HTR-8/SVneo (cell line): ENCODE data around the gene FILIP1L.

ENCODE experiments used
- DNase-seq: peaks from one replicate; pipeline ENCODE4 v3.0.0; 2011; ENCODE audit warnings: low spot score, mixed read lengths; ENCODE audit not compliant: insufficient read length
- FAIRE-seq: peaks from 2 replicates; lab custom pipeline; 2011; peaks lifted over from hg19 to GRCh38; lab: Jason Lieb, UNC

Gene FILIP1L

GRCh38 chr3:99960123-99960878 lies 154.0 kb downstream of the FILIP1L start:
- FAIRE-seq (no peak), DNase-seq (no peak)

DNA sequence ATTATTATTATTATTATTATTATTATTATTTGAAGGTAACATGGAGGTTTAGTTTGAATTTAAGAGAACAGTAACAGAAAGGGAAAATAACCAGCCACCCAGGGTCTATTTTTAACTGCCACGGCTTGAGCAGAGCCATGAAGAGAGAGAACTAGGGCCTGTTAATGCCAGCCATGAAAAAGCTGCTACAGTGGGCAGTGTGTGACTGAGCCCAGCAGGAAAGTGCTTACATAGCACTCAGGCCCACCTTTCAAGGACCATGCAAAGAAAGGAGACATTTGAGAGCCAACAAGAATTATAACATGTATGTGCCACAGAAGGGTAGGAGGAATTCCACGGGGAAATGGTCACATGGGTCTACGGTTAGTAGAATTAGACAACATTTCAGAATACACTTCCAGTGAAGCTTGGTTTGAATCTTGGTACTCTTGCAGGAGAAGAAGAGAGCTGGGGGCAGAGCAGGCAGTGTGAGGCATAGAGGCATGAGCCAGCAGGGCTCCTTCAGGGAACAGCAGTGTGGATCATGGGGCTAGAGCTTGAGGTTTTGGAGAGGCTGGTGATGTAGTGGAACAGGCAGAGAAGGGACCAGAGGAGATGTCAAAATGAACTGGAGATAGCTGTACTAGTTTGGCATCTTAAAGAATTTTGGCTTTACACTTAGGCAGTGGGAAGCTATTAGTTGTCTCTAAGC lies 155.9 kb downstream of the FILIP1L start:
- FAIRE-seq (no peak), DNase-seq (no peak)

- DNase-seq (no peak), FAIRE-seq (no peak)
Observed at GRCh38 chr3:99957151-99957796, 157.0 kb downstream of the FILIP1L start.

DNA sequence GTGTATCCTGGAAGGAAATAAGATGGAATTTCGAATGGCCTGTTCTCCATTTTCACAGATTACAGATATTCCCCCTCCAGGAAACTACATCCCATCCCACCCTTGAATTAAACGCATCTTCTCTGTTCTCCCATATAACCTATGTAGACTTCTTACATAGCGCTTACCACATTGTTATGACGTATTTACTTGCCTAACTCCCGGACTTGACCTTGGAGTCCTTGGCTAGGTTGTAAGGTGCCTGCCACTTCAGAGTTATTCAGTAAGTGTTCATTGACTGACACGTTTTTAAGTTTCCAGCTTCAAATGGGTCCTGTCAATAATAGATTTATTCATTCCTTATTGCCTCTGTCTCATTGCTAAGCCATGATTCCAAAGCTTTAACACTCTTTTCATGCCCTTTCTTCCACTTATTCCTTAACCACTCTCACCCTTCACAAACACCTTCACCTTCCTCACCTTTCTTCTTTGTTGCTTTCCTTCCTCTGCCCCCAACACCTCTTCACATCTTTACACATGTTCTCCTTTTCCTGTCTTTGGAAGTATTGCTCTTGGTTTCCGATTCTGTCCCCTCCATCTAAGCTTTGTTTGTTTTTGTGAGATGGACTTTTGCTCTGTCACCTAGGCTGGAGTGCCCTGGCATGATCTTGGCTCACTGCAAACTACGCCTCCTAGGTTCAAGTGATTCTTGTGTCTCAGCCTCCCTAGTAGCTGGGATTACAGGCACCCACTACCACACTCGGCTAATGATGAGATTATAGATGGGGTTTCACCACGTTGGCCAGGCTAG lies 158.3 kb downstream of the FILIP1L start:
- no peak for DNase-seq

DNA sequence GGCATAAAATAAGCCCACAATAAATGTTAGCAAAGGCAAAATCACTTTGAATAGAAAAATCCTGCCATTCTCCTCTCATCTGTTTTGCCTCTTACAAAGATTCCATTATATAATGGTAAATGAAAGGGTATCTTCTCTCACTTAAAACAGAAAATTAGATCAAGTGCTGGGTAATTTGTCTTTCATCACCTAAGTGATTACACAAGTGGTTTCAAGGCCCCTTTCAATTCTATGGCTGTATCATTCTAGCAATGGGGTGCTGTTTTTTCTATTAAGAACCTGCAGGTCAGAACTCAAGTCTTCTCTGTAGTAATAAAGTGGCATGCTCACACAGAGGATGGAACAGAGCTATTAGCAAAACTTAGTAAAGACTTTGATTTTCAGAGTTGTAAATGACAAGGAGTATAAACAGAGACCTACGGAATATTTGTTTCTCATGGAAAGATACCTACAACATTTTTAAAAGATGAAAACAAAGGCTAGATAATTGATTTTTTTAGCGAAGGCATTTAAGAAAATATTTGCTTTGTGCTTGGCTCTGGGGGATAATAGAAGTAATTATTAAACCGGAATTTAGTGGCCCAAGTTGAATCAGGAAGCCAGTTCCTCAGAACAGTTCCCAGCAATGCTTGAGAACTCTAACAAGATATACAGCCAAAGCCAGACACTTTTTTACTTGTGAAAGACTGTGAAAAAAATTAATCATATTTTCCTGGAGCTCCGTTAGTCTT lies 159.2 kb downstream of the FILIP1L start:
- no peak for FAIRE-seq

More for the DNA sequence above, 158.3 kb downstream of the FILIP1L start:
- FAIRE-seq, result no peak

GRCh38 chr3:99953596-99953995 lies 160.7 kb downstream of the FILIP1L start:
- FAIRE-seq, result peak; percentile 74

More for the DNA sequence above, 159.2 kb downstream of the FILIP1L start:
- DNase-seq, result no peak

DNA sequence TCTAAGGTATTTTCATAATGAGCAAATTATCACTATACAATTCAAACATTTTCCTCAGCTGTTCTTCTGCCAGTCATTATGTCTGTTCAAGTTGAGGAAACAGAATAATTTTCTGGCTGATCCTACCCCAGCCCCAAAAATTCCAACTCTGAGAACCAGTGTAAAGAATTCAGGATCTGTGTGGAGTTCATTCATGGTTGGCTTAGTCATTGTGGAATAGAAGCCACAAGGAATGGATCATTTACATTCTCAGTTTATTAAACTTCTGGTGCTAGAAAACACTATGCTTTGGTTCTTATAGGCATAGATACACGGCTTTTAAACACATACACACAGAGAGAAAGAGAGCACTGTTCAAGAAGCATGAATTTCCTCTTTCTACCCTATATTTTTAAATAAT lies 162.0 kb downstream of the FILIP1L start:
- peak; percentile 28 for DNase-seq
- no peak for FAIRE-seq

More at GRCh38 chr3:99953596-99953995, 160.7 kb downstream of the FILIP1L start:
- no peak for DNase-seq

GRCh38 chr3:99951701-99952100 lies 162.6 kb downstream of the FILIP1L start:
- DNase-seq, result no peak
- no peak for FAIRE-seq

DNA sequence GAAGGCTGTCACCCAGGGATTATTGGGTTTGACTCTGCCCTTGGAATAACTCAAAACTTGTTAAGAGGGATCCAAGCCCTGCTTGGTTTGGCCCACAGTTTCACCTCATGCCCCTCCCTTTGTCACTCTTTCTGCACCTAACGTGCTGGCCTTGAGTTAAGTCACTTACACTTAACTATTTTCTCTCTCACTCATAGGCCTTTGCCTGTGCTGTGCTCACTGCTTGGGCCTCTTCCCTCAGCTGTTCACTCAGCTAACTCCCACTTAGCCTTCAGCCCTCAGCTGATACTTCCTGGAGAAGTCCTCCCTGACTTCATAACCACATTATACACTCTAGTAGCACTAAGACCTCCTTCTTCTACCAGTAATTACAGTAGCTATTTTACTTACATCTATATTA lies 163.4 kb downstream of the FILIP1L start:
- DNase-seq, result no peak
- FAIRE-seq, result peak; percentile 23

GRCh38 chr3:99949956-99950670 lies 164.2 kb downstream of the FILIP1L start:
- no peak for FAIRE-seq
- no peak for DNase-seq

GRCh38 chr3:99948467-99949089 lies 165.7 kb downstream of the FILIP1L start:
- FAIRE-seq (no peak), DNase-seq (no peak)

DNA sequence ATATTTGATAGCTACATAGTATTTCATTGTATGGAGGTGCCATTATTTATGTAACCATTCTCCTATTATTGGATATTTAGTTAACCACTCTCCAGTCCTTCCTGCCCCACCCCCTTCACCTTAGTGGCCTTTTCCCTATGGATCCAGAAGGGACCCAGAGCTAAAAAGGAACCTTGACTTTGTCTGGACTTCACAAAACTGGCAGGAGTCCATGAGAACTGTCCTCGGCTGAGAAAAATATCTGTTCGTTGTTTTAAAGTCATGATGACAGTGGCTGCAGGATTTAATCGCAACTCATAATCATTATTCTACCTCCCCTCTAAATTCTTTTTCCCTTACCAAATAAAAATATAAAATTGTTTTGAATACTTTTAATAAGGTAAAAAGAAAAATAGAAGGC lies 166.9 kb downstream of the FILIP1L start:
- DNase-seq, result no peak
- no peak for FAIRE-seq

DNA sequence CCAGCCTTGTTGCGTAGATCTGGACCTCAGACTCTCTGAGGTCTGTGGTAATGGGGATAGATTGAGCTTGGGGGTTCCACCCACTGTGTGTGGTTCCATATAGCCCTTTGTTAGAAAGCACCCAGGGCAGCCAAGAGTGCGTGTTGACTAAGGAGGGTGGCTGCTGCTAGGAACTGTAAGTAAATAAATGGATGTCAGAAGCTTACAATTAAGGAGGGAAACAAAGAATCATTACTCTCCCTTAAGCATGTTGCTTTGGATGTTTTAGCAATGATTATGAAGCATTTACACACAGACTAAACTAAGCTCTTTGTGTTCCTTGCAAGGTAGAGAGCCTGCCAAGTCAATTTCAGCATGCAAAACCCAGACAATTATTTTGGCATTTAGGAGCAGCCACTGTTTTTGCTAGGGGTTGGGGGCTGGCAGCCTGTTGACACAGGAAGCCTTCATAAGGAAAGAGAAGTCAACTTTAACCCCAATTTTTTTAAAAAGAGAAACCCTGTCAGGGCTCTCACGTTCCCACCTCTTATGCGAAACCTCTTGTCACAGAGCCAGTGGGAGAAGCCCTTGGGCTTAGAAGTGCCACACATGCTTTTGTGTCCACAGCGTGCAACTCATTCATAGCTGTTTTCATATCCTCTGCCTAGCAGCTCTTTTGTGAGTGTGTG lies 168.8 kb downstream of the FILIP1L start:
- FAIRE-seq, result no peak
- DNase-seq, result no peak

DNA sequence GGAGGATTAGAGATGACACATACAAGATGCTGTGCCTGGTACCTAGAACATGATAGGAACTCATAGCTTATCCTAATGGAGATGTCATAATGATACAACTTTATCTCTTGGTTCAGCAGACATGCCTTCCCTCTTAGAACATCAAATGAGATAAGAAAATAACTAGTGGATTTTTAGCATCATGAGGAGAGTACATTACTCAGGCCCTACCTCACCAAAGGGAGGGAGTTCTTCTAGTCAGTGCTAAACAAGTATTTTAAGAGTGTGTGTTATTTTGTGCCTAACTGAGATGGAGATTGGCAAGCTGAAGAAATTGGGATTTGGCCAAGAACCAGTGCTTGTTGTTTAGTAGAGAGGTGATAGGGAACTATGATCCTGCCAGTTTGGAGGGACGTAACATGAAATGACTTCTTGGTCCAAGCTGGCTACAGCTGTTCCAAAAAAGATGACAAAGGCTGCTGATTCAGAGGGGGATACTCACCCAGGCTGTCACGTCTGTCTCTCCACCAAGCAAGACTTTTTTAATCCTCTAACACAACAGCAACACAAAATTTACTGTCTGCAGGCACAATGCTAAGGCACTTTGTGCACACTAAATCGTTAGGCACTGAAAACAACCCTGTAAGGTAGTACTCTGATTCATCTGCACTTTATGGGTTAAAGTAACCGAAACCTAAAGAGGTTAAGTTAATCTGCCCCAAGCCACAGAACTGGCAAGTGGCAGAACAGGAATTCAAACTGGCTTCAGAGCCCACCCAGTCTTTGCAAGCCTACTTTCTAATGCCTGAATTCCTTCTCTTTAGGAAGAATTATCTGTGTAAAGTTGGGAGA lies 170.2 kb downstream of the FILIP1L start:
- no peak for FAIRE-seq
- no peak for DNase-seq

DNA sequence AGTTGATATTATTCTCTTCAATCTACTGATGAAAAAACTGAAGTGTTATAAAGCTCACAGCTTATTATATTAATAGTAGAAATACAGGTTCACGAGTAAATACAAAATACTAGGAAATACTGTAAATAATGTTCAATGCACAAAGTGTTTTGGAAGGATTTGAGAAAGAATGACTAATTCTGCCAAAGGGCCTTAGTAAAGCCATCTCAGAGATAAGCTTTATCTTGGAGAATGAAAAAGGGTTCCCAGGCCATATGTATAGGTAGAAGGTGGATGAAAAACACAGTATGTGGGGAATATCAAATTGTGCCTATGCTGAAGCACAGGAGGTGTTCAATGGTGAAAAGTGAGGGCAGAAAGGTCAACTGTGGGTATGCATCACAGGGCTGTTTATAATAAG lies 173.1 kb downstream of the FILIP1L start:
- no peak for DNase-seq
- no peak for FAIRE-seq

DNA sequence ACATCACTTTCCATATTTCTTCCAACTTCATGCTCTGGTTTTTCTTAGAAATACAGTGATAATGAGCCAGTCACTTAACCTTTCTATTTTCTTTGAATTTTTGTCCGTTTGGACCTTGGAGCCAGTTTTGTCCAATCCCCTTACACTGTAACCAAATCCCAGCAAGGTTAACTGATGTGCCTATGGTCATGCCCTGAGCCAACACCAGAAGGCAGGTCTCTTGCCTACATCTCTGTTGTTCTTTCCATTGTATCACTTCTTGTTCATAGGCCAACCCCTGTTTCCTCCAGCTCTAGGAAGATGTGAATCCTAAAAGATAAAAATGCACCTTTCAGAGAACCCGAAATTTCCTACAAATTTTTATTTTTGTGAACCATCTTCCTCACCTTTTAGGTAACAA lies 174.0 kb downstream of the FILIP1L start:
- DNase-seq, result no peak
- peak; percentile 31 for FAIRE-seq

DNA sequence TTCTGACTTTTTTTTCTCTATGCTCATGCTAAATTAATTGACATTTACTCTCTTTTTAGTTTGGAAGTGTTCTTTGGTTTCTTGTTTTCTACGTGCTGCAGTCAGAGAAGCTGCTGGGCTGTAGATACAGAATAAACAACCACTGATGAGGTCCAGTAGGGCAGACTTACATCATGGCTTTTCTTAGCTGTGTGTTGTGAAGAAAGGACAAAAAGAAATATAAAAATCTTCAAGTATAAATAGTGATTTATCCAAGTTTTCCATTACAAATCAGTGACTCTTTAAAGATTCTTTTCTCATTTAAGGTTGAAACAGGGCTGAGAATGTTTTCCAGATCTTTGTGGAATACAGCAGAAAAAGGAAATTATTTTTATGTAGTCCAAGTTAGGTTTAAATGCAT lies 174.4 kb downstream of the FILIP1L start:
- no peak for DNase-seq
- no peak for FAIRE-seq
